ENCODE measurements around the gene PDE6D.
"Not testable (repeated sequence)": the region's sequence is repeated elsewhere in the genome, so short reads cannot be mapped to it uniquely, and the experiment has no call there.

The PDE6D gene

DNA sequence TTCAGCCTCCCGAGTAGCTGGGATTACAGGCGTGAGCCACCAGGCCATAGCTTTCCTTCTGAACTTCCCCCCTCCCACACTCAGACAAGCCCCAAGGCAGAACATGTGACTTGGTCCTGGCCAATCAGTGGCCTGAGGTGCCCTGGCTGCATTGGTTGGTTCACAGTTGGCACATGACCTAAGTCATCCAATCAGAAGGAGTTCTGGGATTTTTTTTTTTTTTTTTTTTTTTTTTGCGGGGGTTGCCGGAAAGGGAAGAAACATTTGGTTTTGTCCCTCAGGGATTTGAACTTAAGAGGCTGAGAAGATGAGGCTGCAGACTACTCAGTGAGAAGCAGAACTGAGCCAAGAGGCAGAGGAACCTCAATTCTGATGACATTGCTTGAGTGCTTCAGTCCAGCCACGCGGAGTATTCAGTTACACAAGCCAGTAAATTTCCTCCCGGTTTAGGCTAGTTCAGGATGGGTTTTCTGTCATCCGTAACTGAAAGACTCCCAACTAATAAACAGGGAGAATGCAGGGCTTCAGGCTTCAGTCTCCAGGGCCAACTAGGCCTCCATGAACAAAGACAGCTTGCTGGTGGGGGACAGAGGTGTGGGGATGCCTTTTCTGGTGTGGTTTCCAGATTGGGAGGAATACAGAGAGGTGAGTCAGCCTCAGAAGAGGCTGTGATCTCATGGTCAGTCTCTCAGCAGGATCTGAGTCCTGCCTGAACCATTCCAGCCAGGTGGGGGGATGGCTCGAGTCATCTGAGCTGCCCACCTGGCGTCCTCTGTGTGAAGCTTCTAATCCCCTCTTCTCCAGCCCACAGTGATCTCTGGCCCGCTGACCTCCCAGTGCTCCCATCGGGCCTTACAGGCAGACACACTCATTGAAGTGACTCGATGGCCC lies 63.6 kb downstream of the PDE6D start:
- peak; percentile 41 for DNase-seq

DNA sequence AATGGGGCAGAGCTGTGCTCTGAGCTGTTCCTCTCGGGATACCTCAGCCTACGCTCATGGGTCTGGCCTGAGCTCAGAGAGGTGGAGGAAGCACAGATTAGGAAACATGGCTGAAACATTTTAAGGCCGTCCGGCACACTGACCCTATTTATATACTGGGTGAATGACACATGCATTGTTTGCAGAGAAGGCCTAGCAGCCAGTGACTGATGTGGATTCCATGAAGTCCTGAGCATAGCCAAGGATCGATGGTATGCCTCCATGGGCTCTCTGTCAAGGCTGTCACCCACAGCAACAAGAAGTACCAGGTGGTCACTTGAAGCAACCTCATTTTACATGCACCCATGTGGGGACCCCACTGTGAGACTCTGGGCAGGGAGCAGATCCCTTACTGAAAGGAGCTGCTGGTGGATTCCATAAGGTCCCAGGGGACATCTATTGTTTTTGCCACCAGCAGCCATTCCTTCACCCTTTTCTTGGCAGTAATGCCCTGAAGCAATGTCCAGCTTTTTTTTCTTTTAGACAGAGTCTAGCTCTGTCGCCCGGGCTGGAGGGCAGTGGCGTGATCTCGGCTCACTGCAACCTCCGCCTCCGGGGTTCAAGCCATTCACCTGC lies 64.3 kb downstream of the PDE6D start:
- DNase-seq: no peak

DNA sequence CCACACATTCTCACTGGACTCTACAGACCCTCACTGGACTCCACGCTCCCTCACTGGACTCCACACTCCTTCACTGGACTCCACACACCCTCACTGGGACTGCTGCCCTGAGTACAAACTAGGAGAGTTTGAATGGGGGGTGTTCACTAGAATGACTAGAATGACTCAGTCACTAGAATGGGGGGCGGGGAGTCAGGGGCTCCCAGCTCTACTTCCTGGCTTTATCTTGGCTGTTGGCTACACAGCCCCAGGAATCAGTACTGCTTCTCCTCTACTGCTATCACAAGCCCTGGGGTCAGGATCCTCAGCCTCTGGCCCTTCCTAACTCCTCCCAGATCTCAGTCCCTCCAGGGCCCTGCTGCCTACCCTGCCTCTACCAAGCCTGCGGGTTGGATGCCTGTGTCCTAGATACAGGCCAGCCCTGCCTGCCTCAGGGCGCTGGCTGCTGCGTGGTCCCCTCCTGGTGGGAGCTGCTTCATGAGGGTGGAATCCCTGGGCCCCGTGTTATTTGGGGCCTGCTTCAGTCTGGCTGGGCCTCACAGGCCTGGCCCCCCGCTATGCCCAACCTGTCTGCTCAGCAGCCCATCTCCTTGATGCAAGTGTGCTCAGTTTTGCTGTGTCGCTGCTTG lies 65.0 kb downstream of the PDE6D start:
- peak; percentile 30 for DNase-seq

DNA sequence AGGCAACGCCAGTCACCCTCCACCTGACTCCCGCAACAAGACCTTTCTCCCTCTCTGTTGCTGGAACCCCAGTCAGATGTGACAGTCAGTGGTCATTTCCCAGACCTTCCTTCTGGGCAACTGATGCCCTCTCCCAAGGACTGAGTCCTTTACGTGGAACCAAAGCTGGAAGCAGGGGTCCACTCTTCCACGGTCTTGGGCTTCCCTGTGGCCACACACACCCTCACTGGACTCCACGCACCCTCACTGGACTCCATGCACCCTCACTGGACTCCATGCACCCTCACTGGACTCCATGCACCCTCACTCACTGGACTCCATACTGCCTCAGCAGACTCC lies 65.6 kb downstream of the PDE6D start:
- no peak for DNase-seq

DNA sequence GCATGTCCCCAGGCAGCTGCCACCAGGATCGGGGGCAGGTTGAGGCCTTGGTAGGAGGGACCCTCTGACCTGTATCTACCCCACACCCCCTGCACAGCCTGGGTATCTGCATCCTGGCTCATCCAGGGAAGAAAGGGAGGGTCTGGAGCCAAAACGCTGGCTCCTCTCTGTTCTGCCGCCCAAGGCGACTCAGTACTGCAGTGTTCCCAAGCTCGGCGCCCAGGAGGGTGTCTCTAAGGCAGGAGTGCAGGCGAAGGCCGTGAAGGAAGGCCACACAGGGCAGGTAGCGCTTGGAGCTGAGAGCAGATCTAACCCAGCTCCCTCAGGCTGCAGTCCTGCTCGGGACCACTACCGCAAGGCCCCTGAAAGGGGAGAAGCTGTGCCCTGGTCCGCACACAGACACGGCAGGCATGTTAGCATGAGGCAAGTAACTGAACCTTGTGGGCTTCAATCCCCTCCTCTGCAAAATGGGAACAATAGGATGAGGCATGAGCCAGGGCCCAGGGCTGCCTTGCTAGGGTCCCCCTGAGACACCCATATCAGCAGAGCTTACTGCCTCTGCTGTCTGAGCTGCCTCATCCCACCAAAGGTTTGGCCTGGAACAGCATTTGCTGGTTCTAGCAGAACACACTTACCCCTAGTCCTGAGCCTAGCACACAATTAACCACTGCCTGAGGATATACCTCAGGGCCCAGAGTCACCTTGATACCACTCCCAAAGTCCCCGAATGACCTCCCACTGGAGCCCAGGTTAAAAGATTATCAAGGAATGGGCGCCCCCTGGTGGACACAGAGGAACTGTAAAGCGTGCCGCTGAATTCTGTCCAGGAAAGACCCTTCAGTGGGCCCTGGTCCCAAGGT lies 66.2 kb downstream of the PDE6D start:
- peak; percentile 86 for DNase-seq

DNA sequence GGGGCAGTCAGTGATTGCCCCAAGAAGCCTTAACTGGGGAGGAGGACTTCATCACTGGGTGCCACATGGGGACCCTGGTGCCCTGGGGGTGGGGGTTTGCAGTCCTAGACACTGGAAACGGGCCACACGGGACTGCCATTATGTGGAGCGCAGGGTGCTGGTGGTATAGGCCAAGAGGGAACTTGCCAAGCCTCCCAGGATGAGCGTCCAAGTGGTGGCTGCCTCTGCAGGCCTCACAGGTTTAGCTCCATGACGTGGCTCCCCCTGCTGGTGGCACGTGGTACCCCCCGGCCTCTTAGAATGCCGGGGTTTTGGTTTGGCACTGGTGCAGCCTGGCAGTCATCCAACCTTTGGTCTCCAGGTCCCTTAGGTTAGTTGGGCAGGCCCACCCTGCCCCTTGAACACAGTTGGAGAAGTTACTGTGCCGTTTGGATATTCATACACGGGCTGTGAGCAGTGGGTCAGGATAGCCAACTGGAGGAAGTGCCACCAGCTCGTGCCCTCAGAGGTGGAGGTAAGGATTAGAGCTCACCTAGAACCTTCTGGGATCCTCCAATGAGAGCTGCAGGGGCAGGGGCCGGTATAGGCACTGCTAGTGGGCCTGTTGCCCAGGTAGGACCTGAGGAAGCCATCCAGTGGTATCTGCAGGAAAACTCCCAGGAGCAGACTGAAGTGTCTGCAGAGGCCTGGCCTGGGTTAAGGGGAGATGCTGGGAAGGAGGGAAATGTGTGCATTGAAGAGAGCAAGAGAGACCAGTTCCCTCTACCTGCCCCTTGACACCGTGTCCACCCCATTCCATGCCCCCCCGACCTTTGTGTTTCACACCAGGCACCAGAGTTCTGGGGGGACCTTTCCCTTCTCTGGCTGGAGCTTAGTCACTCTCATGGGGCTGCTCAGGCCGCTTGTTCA lies 67.1 kb downstream of the PDE6D start:
- peak; percentile 92 for DNase-seq

DNA sequence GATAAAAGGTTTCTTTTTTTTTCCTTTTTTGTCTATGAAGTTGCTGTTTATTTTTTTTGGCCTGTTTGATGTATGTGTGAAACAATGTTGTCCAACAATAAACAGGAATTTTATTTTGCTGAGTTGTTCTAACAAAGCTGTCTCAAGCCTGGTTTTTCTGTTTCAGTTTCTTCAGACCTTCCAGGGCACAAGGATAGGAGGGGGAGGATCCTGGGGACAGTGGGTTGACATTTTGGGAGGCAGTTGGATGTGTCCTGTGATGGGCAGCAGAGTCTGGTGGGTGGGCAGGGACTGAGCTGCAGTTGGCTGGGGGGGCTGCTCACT lies 67.7 kb downstream of the PDE6D start:
- DNase-seq: not testable (repeated sequence)

DNA sequence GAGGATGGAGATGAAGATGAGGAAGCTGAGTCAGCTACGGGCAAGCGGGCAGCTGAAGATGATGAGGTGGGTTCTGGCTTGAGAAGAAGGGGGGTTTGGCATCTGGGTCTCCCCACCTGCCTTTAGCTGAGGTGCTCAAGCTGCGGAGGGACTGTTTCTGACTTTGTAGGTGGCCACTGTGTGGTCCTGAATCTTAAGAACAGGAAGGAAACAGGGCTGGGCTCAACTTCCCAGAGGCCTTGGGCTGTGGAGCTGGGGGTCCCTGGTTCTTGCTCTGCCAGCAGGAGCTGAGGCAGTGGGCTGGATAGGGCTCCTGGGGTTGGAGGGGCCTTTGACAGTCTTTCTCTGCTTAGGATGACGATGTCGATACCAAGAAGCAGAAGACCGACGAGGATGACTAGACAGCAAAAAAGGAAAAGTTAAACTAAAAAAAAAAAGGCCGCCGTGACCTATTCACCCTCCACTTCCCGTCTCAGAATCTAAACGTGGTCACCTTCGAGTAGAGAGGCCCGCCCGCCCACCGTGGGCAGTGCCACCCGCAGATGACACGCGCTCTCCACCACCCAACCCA lies 68.5 kb downstream of the PDE6D start:
- peak; percentile 57 for DNase-seq

DNA sequence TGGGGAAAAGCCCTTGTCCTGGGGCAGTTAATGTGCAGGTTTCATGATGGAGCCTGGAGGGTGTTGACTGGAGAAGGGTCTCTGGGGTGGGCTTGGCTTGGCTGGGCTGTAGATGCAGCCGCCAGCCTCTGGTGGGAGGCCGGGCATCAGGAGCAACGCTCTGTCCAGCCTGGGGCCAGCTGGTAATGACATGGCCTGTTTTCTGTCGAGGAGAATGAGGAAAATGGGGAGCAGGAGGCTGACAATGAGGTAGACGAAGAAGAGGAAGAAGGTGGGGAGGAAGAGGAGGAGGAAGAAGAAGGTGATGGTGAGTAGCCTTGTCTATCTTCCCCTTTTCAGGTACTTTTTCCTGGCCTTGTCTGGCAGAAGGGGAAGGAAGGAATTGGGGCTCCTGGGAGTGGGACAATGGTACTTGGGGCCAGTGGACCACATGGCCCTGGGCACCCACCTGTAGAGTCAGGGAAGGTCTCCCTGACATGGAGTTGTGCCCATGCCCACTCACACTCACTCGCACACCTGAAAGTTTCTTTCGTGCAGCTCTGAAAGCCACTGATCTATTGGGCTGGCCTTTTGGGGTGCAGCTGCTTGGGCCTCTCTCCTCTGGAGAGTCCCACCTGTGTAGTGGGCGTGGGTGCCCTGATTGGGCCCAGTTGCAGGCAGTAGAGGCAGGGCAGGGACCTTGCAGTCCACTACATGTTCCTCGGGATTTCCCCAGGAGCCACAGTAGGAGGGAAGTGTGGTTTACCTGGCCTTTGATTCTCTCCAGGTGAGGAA lies 69.2 kb downstream of the PDE6D start:
- DNase-seq: peak; percentile 65

DNA sequence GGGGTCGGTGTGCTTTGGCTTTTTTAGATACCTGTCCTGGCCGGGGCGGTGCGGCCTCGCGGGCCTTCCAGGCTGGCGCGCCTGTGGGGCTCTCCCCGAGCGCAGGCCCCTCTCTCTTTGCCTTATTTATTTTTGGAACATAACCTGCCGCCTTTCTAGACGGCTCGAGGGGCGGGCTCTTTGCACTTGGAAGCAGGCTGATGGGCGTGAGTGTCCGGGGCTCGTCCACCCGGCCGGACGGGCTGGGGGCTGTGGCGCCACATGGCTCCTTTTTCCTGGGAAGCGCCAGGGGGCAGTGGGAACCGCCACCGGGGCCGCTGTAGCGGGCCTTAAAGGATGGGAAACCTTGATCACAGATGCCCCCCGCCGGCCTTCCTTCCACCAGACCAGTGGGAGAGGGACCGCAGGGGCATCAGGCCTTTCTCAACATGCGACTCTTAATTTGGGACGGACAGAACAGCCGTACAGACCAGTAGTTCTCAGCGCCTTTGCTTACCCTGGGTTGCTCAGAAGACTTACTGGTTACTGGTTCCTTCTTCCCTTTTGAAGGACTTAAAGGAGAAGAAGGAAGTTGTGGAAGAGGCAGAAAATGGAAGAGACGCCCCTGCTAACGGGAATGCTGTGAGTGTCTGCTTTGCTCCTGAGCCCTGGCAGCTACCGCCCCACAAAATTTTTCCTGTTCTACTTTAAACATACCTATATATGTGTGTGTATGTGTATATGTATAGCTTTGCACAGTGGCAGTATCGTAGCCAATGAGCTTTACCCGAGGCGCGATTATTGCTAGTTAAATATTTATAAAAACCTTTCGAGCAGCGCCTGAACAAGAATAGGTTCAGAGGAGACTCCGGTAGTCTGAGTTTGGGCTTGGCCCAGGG lies 70.0 kb downstream of the PDE6D start:
- DNase-seq: peak; percentile 35

DNA sequence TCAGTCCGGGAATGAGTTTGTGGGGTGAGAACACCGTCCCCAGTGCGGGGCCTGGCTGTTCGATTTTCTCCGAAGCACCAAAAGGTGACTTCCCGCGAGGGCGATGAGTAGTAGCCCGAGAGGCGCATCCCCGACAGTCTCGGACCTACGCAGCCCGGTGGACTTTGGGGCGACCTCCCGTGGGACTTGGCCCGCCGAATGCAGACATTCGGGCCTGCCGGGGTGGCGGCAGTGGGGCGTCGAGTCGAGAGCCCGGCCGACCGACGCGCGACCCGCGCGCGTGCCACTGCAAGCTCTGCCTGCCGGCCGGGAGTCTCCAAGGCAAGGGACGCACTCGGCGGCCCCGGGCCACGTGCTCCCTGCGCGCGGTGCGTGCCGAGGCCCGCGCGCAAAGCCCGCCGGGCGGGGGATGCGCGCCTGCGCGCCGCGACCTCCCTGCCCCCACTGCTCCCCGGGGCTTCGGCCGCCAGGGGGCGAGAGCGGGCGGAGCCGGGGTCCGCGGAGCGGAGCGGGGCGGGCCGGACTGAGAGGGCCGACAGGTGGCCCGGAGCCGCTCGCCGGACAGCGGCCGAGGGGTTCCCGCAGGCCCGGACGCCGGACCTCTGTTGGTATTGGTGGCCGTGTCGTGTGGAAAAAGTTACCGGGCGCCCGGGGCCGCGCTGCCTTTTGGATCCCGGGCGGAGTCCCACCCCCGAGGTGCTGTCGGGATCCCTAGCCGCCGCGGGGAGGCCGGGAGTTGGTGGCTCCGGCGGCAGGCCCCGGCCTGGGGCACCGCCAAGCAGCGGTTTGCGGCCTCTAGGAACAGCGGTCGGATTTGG lies 70.9 kb downstream of the PDE6D start:
- peak; percentile 87 for DNase-seq

DNA sequence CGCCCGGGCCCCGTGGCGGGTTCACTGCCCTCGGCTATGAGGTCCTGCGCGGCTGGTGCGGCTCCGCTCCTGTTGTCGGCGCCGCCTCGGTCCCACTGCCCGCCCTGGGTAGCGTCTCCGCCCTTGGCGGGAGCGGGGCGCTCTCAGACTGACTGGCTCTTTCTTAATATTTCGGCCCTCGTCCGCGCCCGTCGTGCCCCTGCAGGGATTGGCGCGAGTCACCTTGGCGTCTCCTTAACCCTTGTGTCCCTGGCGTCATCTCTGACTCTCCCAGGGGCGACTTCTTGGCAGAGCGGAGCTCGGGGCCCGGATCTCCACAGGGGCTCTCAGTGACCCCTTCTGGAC lies 71.5 kb downstream of the PDE6D start:
- DNase-seq: peak; percentile 54

DNA sequence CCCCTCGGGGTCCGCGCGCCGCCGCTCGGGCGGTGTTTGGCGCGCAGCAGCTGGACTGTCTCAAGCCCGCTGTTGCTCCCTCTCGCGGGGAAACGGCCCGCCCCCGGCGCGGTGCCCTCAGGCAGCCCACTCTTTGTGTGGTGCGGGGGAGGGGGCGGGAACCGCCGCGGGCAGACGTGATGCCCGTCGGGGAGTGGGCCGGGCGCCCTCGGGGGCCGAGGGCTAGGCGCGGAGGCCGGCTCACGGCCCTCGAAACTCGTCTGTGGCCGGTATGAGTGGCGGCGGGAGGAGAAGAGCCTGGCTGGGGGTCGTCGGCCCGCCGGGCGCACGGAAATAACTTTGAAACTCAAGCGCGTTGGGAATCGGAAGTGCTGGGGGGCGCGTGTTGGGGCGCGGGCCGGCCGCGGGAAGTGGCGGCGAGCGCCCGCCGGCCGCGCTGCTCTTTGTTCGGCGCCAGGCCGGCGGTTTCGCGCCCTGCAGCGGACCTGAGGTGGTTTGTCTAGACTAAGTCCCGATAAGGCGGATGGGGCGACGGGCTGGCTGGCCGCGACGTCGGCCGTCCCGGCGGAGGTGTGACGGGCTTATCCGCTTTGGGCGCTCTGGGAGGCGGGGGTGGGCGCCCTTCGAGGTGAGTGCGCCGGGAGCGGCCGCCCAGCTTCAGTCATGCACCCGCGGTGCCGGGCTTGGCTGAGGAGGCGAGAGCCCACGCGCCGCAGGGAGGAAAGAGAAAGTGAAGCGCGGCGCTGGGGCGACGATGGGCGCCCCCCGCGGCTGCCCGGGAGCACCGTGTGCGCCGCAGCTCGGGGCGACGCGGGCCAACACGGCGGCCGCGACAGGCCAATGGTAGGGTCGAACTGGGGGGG lies 72.1 kb downstream of the PDE6D start:
- DNase-seq: peak; percentile 72

DNA sequence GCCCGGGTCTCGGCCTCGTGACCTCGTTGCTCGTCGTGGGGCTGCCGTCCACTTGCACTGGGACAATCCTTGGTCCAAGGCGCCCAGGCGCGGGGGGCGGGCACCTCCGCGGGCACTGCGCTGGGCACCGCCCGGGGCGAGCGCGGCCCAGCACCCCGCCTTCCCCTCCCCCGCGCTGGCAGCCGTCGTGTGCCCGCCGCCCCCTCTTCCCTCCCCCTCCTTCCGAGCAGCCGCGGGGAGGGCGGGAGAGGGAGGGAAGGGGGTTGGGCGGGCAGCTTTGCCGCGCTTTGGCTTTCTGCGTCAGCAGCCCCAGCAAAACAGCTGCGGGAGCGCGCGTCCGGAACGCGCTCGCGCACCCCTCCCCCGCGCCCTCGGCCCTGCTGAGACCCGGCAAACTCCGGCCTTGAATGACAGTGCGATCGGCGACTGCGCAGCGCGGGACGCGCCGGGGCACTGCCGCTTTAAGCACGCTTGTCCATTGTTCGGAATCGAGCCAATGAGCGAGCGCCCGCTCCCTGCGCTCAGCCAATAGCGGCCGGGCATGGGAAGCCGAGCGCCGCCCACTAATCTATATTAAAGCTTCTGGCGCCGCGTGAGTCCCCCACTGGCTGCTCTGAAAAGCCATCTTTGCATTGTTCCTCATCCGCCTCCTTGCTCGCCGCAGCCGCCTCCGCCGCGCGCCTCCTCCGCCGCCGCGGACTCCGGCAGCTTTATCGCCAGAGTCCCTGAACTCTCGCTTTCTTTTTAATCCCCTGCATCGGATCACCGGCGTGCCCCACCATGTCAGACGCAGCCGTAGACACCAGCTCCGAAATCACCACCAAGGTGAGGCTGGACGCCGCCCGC lies 72.9 kb downstream of the PDE6D start, which contains the start of gene PTMA:
Gene PTMA (plus strand): TSS at position 599 of the 846 bp plus-strand sequence. CDS start 182 bp downstream, at position 781.
- peak; percentile 100 for DNase-seq

DNA sequence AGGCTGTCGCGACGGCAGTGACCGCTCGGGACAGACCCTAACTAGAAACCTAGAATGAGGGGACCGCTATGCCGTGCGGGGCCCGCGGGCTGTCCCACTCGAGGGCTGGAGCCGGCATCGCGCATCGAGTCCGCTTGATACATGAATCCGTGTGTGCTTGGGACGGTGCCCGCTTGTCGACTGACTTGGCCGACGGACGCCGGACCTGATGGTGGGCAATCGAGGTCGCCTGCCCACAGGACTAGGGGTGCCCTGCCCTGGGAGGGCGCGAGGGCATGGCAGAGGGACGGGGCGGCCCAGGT lies 73.5 kb downstream of the PDE6D start:
- DNase-seq: no peak

DNA sequence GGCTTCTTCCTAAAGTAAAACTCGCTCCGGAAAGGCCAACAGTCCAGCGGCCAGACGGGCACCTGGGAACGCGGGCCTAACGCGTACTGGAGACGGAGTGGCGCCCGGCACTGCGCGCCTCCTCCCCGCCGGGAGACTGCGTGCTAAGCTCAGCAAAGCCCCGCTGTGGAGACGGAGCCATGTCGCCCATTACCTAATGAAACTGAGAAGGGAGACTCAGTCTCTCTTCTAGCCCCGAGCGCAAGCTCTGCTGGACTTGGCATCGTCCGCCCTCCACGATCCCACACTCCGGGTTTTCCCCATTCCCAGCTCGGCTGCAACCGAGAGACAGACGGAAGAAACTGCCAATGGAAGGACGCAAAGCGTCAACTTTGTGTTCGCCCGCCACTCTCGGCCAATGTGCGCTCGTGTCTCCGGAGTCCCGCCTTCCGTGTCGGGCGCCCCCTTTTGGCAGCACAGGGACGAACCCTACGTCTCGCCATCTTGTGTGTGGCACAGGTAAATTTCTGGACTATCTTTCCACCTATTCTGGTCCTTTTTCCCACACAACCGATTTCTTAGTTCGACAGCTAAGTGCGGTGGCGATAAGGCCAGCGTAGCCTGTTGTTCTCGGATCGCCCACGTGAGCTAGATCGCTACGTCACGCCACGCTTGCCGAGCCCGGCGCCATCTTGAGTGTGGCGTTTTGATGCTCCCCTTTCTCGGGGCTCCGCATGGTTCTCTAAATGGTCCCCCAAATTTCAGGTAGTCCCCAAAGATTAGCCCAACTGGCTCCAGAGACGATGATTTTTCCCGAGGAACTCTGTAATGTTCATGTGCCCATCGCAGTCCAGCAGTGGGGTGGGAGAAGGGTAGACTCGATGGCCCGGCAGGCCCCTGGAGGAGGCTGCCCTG lies 74.1 kb downstream of the PDE6D start:
- peak; percentile 98 for DNase-seq
